Measurements from ENCODE around the gene RABGGTA. TPM values are rescaled to one million over a fixed set of nuclear protein-coding genes. Genes with fewer than 3 reads are reported as not detected.

RABGGTA gene
- total RNA-seq, 1 donor from 2014 or later: 27.0 TPM

GRCh38 chr14:24232645-24233537 is 38.5 kb downstream of the RABGGTA start, which contains the start of gene GMPR2:
GMPR2 (plus strand) TSS chr14:24232929; CDS start chr14:24233254, 325 bp downstream.
- H3K4me3 Mint-ChIP-seq (ENCODE audit: unreplicated experiment): peak within 1 kb of the TSS; percentile 98
- H3K27ac Mint-ChIP-seq (ENCODE audit: unreplicated experiment): peak within 1 kb of the TSS; percentile 100
- TF ChIP-seq, protein P1, sequence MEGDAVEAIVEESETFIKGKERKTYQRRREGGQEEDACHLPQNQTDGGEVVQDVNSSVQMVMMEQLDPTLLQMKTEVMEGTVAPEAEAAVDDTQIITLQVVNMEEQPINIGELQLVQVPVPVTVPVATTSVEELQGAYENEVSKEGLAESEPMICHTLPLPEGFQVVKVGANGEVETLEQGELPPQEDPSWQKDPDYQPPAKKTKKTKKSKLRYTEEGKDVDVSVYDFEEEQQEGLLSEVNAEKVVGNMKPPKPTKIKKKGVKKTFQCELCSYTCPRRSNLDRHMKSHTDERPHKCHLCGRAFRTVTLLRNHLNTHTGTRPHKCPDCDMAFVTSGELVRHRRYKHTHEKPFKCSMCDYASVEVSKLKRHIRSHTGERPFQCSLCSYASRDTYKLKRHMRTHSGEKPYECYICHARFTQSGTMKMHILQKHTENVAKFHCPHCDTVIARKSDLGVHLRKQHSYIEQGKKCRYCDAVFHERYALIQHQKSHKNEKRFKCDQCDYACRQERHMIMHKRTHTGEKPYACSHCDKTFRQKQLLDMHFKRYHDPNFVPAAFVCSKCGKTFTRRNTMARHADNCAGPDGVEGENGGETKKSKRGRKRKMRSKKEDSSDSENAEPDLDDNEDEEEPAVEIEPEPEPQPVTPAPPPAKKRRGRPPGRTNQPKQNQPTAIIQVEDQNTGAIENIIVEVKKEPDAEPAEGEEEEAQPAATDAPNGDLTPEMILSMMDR (IDR thresholded peaks at IDR 0.05): peak; percentile 1

DNA sequence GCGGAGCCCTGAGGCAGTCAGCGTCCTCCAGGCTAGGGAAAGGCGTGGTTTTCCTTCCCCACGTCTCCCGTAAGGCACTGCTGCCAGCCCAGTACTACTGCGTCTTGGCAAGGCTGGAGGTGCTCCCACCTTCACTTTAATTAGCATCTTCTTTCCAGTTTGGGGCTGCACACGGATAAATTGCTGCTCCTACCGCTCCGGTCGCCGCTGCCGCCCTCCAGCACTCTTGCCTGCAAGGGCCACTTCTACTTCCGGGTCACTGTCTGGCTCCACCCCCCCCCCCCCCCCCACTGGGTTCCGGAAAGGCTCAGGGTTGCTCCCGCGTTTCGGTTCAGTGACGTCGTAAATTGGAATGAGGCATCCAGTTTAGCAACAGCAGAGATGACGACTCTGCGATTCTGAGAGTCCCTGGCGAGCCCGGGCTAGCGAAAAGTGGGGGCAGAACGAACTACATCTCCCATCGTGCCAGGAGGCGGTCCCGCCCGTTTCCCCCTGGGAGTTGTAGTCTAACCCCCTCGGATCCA is 39.2 kb downstream of the RABGGTA start, which contains the start of gene NEDD8:
Gene NEDD8, minus strand, starts transcription at position 247 of the 524 bp plus-strand sequence. Its CDS starts 100 bp downstream, at position 147.
- Mint-ChIP-seq H3K36me3 (ENCODE audit: low read depth) (peaks cover 12% of the 10 kb centered on the region), H3K9me3 (ENCODE audit: low read depth) (no peaks in the 10 kb centered on the region), H3K27ac (ENCODE audit: unreplicated experiment) (peak within 1 kb of the TSS; percentile 100), H3K27me3 (ENCODE audit: low read depth) (no peaks in the 10 kb centered on the region), H3K4me3 (ENCODE audit: unreplicated experiment) (peak within 1 kb of the TSS; percentile 98), H3K4me1 (ENCODE audit: low read depth) (peaks cover 46% of the 10 kb centered on the region)
- TF ChIP-seq, protein P1 (IDR thresholded peaks at IDR 0.05): peak; percentile 4
- no peak for DNase-seq (ENCODE audit: low spot score)

More at GRCh38 chr14:24232645-24233537, 38.5 kb downstream of the RABGGTA start, which contains the start of gene GMPR2:
- no peaks in the 10 kb centered on the region for H3K27me3 Mint-ChIP-seq (ENCODE audit: low read depth)
- no peak for DNase-seq (ENCODE audit: low spot score)
- H3K4me1 Mint-ChIP-seq (ENCODE audit: low read depth): peaks cover 48% of the 10 kb centered on the region
- no peaks in the 10 kb centered on the region for H3K9me3 Mint-ChIP-seq (ENCODE audit: low read depth)
- peaks cover 16% of the 10 kb centered on the region for H3K36me3 Mint-ChIP-seq (ENCODE audit: low read depth)

DNA sequence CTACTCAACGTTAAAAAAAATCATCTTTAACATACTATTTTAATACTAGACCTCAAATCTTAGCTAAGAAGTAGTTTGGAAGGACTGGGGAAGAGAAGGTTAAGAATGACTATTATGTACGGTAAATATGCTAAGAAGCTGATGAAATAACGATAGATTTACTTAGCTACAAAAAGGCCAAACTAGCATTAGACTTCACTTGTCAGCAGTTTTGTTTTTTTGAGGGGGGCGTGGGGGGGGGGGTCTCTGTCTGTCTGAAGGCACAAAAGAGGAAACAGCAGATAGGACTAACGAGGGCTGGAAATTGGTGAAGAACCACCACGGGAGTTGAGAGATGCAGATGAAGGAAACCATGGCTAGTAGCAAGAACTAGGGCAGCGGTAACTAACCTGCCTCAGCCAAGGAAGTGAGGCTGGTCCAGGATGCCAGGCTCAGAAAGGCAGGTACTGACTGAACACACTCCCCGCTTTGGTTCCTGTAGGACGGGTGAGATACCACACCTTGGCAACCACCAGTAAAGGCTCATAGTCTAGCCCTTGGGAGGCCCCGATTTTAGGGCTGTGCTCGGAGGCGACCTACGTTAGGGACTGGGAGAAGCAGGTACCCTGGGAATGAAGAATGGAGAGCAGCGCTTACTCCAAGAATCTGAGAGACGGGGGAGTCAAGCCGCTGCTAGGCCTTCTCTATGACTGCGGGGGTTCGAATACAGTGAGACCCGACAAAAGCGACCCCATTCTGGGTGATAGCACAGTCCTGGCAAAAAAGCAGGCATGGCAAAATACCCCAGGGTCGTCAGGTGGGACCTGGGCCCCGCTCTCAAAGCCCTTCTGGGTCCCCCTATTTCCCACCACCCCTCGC is 39.9 kb downstream of the RABGGTA start:
- peak overlapping the region; percentile 98 for H3K4me3 Mint-ChIP-seq (ENCODE audit: unreplicated experiment)
- H3K27me3 Mint-ChIP-seq (ENCODE audit: low read depth): no peaks in the 10 kb centered on the region
- peaks cover 46% of the 10 kb centered on the region for H3K4me1 Mint-ChIP-seq (ENCODE audit: low read depth)
- DNase-seq (ENCODE audit: low spot score): no peak
- H3K36me3 Mint-ChIP-seq (ENCODE audit: low read depth): peaks cover 8% of the 10 kb centered on the region
- peak overlapping the region; percentile 100 for H3K27ac Mint-ChIP-seq (ENCODE audit: unreplicated experiment)
- TF ChIP-seq, protein P1 (IDR thresholded peaks at IDR 0.05): no peak
- H3K9me3 Mint-ChIP-seq (ENCODE audit: low read depth): no peaks in the 10 kb centered on the region

DNA sequence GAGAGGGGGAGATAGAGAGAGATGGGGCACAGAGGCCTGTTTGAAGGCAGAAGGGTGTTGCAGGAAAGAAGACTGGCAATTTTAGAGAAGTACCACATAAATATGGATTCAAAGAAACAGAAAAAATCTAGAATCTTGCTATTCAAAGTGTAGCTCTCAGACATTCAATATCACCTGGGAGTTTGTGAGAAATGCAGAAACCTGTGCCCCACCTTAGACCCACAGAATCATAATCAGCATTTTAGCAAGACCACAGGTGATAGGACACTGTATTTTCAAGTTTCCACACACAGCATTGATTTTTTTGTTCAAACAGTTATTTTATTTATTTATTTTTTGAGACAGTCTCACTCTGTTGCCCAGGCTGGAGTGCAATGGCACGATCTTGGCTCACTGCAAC is 42.5 kb downstream of the RABGGTA start:
- H3K4me3 Mint-ChIP-seq (ENCODE audit: unreplicated experiment): no peak overlapping the region
- no peak for DNase-seq (ENCODE audit: low spot score)

More for the DNA sequence above, 42.5 kb downstream of the RABGGTA start:
- no peaks in the 10 kb centered on the region for H3K27me3 Mint-ChIP-seq (ENCODE audit: low read depth)
- TF ChIP-seq, protein P1 (IDR thresholded peaks at IDR 0.05): no peak
- peaks cover 4% of the 10 kb centered on the region for H3K36me3 Mint-ChIP-seq (ENCODE audit: low read depth)
- no peak overlapping the region for H3K27ac Mint-ChIP-seq (ENCODE audit: unreplicated experiment)
- no peaks in the 10 kb centered on the region for H3K9me3 Mint-ChIP-seq (ENCODE audit: low read depth)
- peaks cover 34% of the 10 kb centered on the region for H3K4me1 Mint-ChIP-seq (ENCODE audit: low read depth)
